ENCODE measurements around the gene ACTG1. TPM values are rescaled to one million over a fixed set of nuclear protein-coding genes. Genes with fewer than 3 reads are reported as not detected.
A peak's percentile ranks its signal among the peaks of the same experiment; 100 is the strongest.

The ACTG1 gene
- total RNA-seq (2014; rRNA removed; shearing (Covaris generic)) = 6,652 and 7,362 TPM in 2 replicates
- 14,079 and 14,098 TPM in 2 replicates for polyA plus RNA-seq (2015; cell fraction: cytosol; rRNA removed)
- 2,992 and 3,106 TPM in 2 replicates for polyA plus RNA-seq (2015; cell fraction: nucleus; rRNA removed)

DNA sequence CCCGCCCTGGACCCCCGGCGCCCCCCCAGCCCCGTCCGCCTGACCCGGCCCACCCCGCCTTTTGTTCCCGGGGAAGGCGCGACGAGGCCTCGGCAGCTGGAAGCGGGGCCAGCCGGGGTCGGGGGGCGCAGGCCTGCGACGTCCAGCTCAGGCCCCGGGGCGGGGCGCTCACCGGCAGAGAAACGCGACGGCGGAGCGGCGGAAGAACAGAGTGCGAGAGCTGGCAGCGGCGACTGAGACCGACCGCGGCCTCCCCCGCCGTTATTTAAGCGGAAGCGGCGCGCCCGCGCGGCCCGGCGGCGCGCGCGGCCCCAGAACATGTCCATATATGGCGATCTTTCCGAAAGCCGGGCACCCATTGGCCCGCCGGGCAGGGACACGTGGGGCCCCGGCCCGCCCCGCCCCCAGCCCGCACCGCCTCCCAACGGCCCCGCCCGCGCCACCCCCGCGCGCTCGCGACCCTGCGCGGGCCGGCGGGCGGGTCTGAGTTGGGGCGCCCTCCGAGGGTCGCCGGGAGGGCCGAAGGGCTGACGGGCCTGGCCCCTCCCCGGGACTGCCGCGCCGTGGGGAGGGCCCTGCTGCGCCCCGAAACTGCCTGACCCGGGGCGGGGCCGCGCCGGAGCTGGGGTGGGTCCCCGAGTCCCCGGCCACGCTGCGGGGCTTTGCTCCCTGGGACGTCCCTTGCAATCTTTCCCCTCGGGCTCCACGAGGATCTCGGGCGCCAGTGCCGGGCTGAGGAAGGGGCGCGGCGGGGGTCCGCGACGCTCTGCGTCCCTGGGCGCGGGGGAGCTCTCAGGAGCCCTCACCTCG lies at the start of gene ACTG1:
ACTG1 (minus strand) TSS at position 238 of the 810 bp plus-strand sequence. CDS start 445 bp downstream, outside the sequence.
- in situ Hi-C loops (cut with HindIII; ENCODE audit: low pct_unique_long_range_greater_than_20kb, low sequenced_read_pairs) = loop anchor here (10.0 kb wide), 1 partner anchor 118 kb away; the partner anchor contains the start of gene BAHCC1
- peak; percentile 98 for DNase-seq (ENCODE audit: low read depth, low spot score)

DNA sequence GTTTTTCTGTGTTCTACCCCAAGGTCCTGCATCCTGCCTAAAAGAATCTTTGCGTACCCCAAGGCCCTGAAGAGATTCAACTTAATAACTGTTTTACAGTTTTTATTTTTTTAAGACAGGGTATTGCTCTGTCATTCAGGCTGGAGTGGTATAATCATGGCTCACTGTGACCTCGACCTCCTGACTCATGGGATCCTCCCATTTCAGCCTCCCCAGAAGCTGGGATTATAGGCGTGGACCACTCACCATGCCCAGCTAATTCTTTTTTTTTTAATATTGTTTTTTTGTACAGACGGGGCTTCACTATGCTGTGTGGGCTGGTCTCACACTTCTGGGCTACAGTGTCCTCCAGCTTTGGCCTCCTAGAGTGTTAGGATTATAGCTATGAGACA lies 48.9 kb upstream of the ACTG1 start:
- DNase-seq (ENCODE audit: low read depth, low spot score) = no peak
- in situ Hi-C loops (cut with HindIII; ENCODE audit: low pct_unique_long_range_greater_than_20kb, low sequenced_read_pairs) = no loop called here

- peak; percentile 79 for DNase-seq (ENCODE audit: low read depth, low spot score)
- in situ Hi-C loops (cut with HindIII; ENCODE audit: low pct_unique_long_range_greater_than_20kb, low sequenced_read_pairs) = no loop called here
These were observed 46.6 kb upstream of the ACTG1 start for GRCh38 chr17:81558941-81559806.

DNA sequence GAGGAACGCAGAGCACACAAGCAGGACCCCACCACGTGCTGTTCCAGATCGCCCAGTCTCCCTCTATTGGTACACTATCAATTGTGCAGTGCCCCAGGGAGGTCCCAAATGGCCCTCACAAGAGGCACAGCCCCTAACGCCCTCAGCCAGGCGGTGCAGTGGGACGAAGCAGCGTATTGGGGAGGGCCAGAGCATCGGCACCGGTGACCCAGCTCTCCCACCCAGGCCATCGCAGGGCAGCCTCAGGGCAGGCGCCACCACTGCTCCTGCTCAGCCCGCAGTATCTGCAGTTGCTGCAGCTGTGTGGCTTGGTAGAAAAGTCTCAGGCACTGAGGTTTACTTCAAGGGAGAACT lies 45.5 kb upstream of the ACTG1 start:
- in situ Hi-C loops (cut with HindIII; ENCODE audit: low pct_unique_long_range_greater_than_20kb, low sequenced_read_pairs) = no loop called here
- DNase-seq (ENCODE audit: low read depth, low spot score) = no peak

GRCh38 chr17:81557276-81558114 lies 44.9 kb upstream of the ACTG1 start:
- in situ Hi-C loops (cut with HindIII; ENCODE audit: low pct_unique_long_range_greater_than_20kb, low sequenced_read_pairs) = no loop called here

GRCh38 chr17:81556863-81557262 lies 44.3 kb upstream of the ACTG1 start:
- in situ Hi-C loops (cut with HindIII; ENCODE audit: low pct_unique_long_range_greater_than_20kb, low sequenced_read_pairs) = no loop called here
- DNase-seq (ENCODE audit: low read depth, low spot score) = no peak

More at GRCh38 chr17:81557276-81558114, 44.9 kb upstream of the ACTG1 start:
- DNase-seq (ENCODE audit: low read depth, low spot score) = no peak

DNA sequence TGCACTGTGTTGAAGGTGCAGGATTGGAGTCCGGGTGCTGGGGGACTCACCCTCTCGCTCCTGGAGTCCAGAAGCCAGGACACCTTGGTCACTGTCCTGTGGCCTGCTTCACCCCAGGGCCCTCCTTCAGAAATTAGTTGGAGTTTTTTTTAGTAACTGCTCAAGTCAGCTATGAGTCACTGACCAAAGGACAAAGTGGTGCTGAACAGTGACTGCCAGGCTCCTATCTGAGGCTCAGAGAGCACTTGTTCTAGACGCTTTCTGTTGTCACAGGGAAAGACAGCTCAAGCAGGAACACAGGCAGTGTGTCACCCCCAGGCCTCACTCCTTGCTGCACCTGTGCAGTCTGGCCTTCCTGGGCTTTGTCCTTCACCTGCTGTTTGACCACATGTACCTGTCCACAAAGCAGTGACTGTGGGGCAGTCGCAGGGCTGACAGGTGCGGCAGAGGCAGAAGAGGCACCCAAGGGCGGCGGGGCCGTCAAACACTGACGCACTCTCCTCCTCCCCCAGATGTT lies 43.6 kb upstream of the ACTG1 start:
- in situ Hi-C loops (cut with HindIII; ENCODE audit: low pct_unique_long_range_greater_than_20kb, low sequenced_read_pairs) = no loop called here
- DNase-seq (ENCODE audit: low read depth, low spot score) = no peak

- DNase-seq (ENCODE audit: low read depth, low spot score) = peak; percentile 96
- in situ Hi-C loops (cut with HindIII; ENCODE audit: low pct_unique_long_range_greater_than_20kb, low sequenced_read_pairs) = no loop called here
These were observed 41.1 kb upstream of the ACTG1 start for GRCh38 chr17:81553616-81554181.

DNA sequence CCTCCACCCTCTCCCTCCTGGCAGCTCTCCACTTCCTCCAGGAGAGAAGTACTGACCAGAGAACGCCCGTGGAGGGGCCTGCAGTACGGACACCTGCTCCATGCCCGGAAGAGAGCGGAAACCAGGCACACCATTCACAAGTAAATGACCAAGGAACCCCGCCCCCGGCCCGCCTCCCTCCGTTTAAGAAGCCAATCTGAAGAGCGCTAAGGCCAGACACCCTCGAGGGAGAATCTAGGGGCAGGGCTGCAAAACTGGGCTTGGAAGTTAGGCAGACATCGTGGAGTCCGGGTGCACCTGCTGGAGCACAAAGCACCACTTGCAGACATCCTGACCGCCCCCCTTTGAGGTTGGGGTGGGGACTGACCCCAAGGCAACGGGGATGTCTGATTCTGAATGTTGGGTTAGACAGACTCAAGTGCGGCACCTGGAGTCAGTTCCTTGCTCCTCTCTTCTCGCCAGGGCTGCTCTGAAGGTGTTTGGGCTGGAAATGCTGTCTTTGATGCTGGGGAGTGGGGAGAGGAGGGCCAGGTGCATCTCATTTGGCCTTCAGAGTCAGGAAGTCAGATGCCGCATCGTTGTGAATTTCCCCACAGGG lies 40.5 kb upstream of the ACTG1 start:
- in situ Hi-C loops (cut with HindIII; ENCODE audit: low pct_unique_long_range_greater_than_20kb, low sequenced_read_pairs) = no loop called here
- peak; percentile 98 for DNase-seq (ENCODE audit: low read depth, low spot score)

GRCh38 chr17:81552244-81553017 lies 39.8 kb upstream of the ACTG1 start, which contains the start of gene FAAP100:
Gene FAAP100, minus strand, starts transcription at chr17:81552353. Its CDS starts 23 bp downstream, at chr17:81552330.
- DNase-seq (ENCODE audit: low read depth, low spot score) = peak; percentile 91
- in situ Hi-C loops (cut with HindIII; ENCODE audit: low pct_unique_long_range_greater_than_20kb, low sequenced_read_pairs) = no loop called here

DNA sequence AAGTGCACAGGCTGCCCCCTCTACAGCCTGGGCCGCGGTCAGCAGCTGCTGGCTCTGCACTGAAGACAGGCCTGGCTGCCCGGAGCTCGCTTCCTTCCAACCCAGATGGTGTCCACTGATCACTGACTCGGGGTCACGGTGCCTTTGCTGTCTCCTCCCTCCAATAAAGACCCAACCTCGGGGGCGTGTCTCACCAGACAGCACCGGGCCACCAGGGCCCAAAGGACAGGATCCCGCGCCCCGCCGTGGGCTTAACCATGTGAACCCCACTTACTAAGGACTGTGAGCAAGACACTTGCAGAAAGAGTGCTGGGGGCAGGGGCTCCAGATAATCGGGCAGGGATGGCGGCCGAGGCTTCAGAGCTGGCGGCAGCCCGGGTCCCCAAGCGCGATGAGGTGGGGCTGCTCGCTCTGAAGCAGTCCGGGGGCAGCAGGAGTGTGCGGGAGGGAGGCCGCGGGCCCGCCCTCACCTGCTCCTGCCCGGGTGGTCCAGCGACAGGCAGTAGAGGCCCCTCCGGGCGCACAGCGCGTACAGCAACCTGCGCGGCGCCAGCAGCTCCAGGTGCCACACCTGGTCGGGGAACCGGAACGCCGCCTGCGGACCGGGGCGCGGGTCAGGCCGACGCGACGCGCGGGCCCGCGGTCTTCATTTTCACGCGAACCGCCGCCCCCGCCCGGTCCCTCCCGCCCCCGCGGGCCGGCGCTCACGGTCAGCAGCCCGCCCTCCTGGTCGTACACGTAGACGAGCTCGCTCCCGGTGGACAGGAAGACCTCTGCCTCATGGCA lies 39.1 kb upstream of the ACTG1 start:
- in situ Hi-C loops (cut with HindIII; ENCODE audit: low pct_unique_long_range_greater_than_20kb, low sequenced_read_pairs) = no loop called here
- peak; percentile 48 for DNase-seq (ENCODE audit: low read depth, low spot score)

DNA sequence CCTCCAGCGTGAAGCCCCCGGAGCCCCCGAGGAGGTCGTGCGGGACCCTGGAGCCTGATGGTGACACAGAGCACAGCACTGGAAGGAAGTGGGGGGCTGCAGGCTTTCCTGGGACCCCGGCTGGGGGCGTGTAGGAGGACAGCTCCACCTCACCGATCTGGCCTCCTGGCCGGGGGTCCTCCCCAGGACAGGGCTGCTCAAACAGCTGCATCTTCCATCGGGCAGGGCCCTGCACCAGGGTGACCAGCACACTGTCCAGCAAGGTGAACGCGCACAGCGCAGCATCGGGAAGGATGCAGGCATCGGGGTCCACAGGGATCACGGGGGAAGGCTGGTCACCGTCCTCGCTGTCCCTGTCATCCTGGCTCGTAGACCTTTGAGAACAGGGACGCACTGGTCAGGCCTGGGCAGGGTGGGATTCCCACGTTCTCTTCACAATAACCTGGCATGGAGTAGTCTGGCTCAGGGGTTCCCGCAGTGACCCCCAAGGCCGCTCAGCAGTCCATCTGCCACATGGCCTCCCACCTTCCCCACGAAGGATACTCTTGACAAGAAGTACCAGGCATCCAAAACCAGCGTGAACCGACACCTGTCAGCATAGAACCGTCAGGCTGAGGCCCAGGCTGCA lies 38.3 kb upstream of the ACTG1 start:
- in situ Hi-C loops (cut with HindIII; ENCODE audit: low pct_unique_long_range_greater_than_20kb, low sequenced_read_pairs) = no loop called here
- no peak for DNase-seq (ENCODE audit: low read depth, low spot score)

DNA sequence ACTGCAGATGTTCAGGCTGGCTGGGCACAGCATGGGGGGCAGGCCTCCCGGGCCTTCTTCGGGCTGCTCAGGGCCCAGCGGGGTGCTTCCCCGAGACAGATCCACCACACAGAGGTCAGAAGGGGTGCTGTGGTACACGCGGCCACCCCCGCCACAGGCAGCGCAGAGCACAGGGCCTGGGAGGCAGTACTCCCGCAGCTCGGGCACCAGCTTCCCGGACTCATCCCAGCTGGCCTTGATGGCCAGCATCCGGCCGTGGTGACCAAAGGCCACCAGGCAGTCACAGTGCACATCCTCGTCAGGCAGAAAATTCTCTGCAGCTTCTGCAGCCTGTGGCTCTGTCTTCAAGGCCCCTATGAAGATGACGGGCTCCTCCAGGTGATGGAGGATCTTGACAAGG lies 37.7 kb upstream of the ACTG1 start:
- no peak for DNase-seq (ENCODE audit: low read depth, low spot score)
- in situ Hi-C loops (cut with HindIII; ENCODE audit: low pct_unique_long_range_greater_than_20kb, low sequenced_read_pairs) = no loop called here

GRCh38 chr17:81549826-81550225 lies 37.2 kb upstream of the ACTG1 start:
- DNase-seq (ENCODE audit: low read depth, low spot score) = no peak
- in situ Hi-C loops (cut with HindIII; ENCODE audit: low pct_unique_long_range_greater_than_20kb, low sequenced_read_pairs) = no loop called here

DNA sequence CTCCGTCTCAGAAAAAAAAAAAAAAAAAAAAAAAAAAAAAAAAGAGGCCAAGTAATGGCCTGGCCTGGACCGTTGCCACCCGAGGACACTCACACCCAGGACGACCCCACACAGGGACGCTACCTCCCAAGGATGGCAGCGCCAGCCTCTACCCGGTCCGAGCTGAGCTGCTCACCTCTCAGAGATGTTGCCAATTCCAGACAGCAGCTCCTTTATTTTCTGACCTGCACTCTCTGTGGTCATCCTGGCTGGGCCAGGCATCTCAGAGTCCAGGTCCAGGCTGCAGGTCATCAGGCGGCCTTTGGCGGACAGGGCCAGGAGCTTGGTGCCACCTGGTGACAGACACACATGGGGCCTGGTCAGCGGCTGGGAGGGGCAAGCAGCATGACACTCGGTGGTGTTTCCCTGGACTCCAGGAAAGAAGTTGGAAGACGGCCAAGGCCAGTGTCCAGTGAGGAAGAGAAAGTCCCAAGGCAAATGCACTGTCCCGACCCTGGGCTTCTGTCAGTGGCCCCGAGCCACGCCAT lies 36.5 kb upstream of the ACTG1 start:
- DNase-seq (ENCODE audit: low read depth, low spot score) = no peak
- in situ Hi-C loops (cut with HindIII; ENCODE audit: low pct_unique_long_range_greater_than_20kb, low sequenced_read_pairs) = no loop called here

Measured in SK-MEL-5 (cell line).